Activated CD8-positive, alpha-beta memory T cell treated with anti-CD3 and anti-CD28 coated beads, Interleukin-2, amount 10 ng/mL, durations not matched to agents 7 days and 5 days (primary cell): ENCODE data around the gene LRBA. TPM values are rescaled to one million over a fixed set of nuclear protein-coding genes. Genes with fewer than 3 reads are reported as not detected.

Experiments used
- ATAC-seq: fragments of 150-1000 bp; cut with Tn5 transposase; one replicate; pipeline ENCODE4 v1.10.0; 2021; ENCODE audit warnings: moderate library complexity
- CTCF ChIA-PET: fragments of 350-600 bp; sonication (Branson Sonifier 250); formaldehyde crosslinking; loops from one replicate; lab custom pipeline; 2021; ENCODE audit warnings: antibody characterized with exemption; lab: Charles Lee
- DNase-seq: peaks from one replicate; pipeline ENCODE4 v3.0.0-alpha.2; 2020
- H3K27ac Mint-ChIP-seq: one replicate; pipeline ENCODE4 v1.8.0; 2021; ENCODE audit warnings: mild to moderate bottlenecking, mixed read lengths
- H3K27me3 Mint-ChIP-seq: one replicate; pipeline ENCODE4 v1.8.0; 2021; ENCODE audit warnings: mixed read lengths
- H3K36me3 Mint-ChIP-seq: one replicate; pipeline ENCODE4 v1.8.0; 2021; ENCODE audit warnings: mild to moderate bottlenecking, mixed read lengths
- H3K4me1 Mint-ChIP-seq: one replicate; pipeline ENCODE4 v1.8.0; 2021; ENCODE audit warnings: mixed read lengths
- H3K4me3 Mint-ChIP-seq: one replicate; pipeline ENCODE4 v1.8.0; 2021; ENCODE audit warnings: mild to moderate bottlenecking, moderate library complexity, mixed read lengths
- H3K9me3 Mint-ChIP-seq: one replicate; pipeline ENCODE4 v1.8.0; 2022; ENCODE audit warnings: low read depth, mixed read lengths
- total RNA-seq, 2 experiments: library from RNA; stranded (reverse); gene quantifications; one replicate each; pipeline ENCODE4 v1.2.3, GENCODE V29; 2021

The LRBA gene
- total RNA-seq, 2 experiments from 2014 or later, result 59.2 to 60.2 TPM

DNA sequence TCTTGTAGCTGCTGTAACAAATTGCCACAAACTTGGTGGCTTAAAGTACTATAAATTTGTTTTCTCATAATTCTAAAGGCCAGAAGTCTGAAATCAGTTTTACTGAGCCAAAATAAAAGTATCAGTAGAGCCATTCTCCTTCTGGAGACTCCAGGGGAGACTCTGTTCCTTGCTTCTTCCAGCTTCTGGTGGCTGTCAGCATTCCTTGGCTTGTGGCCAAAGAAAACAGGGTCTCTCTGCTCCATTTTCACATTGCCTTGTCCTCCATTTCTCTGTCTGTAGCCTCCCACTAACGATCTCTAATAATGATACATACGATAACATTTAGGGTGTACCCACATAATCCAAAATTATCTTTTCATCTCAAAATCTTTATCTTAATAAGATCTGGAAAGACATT lies 232.8 kb downstream of the LRBA start:
- H3K9me3 Mint-ChIP-seq, result no peaks in the 10 kb centered on the region
- DNase-seq, result no peak
- H3K27me3 Mint-ChIP-seq, result no peaks in the 10 kb centered on the region
- no peak for ATAC-seq
- CTCF ChIA-PET, result no interaction called here
- H3K36me3 Mint-ChIP-seq, result peaks cover 2% of the 10 kb centered on the region
- no peak overlapping the region for H3K27ac Mint-ChIP-seq
- no peaks in the 10 kb centered on the region for H3K4me1 Mint-ChIP-seq
- no peak overlapping the region for H3K4me3 Mint-ChIP-seq

DNA sequence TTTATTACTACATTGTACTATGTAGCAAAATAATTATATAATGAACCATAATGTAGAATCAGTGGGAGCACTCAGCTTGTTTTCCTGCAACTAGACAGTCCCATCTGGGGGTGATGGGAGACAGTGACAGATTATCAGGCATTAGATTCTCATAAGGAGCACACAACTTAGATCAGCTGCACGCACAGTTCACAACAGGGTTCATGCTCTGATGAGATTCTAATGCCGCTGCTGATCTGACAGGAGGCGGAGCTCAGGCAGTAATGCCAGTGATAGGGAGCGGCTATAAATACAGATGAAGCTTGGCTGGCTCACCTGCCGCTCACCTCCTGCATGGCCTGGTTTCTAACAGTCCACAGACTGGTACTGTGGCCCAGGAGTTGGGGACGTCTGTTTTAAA lies 233.9 kb downstream of the LRBA start:
- H3K4me3 Mint-ChIP-seq, result no peak overlapping the region
- no peaks in the 10 kb centered on the region for H3K27me3 Mint-ChIP-seq
- no peaks in the 10 kb centered on the region for H3K9me3 Mint-ChIP-seq
- H3K27ac Mint-ChIP-seq, result no peak overlapping the region
- DNase-seq (no peak), ATAC-seq (no peak)
- no peaks in the 10 kb centered on the region for H3K4me1 Mint-ChIP-seq
- H3K36me3 Mint-ChIP-seq, result peaks cover 2% of the 10 kb centered on the region
- CTCF ChIA-PET, result no interaction called here

DNA sequence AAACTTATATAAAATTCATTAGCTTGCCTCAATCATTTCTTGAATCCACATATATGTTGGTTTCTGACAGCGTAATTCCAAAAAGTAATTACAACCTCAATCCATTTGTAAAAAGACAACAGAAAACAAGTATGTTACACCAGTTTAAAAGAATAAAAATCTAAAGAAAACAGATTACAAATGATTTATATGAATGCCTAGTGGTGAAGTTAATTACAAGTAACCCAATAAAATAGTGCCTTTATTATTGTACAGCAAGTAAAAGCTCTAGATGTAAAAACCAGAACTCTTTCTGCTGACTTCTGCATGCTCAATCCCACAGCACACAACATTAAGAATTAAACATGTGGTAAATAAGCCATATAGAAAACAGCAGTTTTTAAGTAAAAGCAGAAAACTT lies 235.4 kb downstream of the LRBA start:
- ATAC-seq, result no peak
- H3K36me3 Mint-ChIP-seq, result peaks cover 6% of the 10 kb centered on the region

DNA sequence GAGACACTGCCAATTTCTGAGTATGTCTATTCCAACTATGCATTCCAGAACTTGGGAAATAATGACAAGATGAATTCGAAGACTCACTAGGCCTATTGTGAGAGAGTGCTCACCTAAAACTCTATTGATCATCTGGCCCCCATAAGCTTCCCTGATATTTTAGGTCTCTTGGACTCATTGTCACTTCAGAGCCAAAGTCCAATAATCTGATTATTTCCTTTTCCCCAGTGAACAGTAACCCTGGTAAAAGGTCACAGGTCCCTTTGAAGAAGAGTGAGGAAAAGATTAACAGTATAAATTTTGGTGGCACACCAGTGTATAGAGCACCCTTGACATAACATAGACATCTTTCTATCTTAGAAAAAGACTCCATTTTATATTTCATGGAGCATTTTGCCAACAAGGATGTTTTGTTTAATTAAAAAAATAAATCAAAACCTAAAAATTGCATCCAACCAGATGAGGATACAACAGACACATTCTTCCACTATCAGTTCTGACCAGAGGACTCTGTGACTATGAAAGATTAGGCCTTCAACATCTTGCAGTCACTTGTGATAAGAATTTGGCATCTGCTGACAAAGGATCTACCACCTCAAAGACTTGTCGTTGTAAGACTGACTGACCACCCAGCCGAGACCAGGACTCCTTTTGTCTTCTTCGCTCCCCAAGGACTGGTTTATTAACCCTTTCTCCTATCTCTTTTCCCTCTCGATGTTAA lies 241.2 kb downstream of the LRBA start:
- ATAC-seq (no peak), DNase-seq (no peak)
- no peak overlapping the region for H3K27ac Mint-ChIP-seq
- H3K36me3 Mint-ChIP-seq, result peaks cover 20% of the 10 kb centered on the region
- no peaks in the 10 kb centered on the region for H3K27me3 Mint-ChIP-seq
- H3K9me3 Mint-ChIP-seq, result no peaks in the 10 kb centered on the region
- no peak overlapping the region for H3K4me3 Mint-ChIP-seq
- CTCF ChIA-PET, result no interaction called here
- H3K4me1 Mint-ChIP-seq, result peaks cover 10% of the 10 kb centered on the region

More for the DNA sequence above, 235.4 kb downstream of the LRBA start:
- no peak for DNase-seq
- no peak overlapping the region for H3K4me3 Mint-ChIP-seq
- no peaks in the 10 kb centered on the region for H3K9me3 Mint-ChIP-seq
- no peaks in the 10 kb centered on the region for H3K27me3 Mint-ChIP-seq
- CTCF ChIA-PET, result no interaction called here
- H3K27ac Mint-ChIP-seq, result no peak overlapping the region
- no peaks in the 10 kb centered on the region for H3K4me1 Mint-ChIP-seq

DNA sequence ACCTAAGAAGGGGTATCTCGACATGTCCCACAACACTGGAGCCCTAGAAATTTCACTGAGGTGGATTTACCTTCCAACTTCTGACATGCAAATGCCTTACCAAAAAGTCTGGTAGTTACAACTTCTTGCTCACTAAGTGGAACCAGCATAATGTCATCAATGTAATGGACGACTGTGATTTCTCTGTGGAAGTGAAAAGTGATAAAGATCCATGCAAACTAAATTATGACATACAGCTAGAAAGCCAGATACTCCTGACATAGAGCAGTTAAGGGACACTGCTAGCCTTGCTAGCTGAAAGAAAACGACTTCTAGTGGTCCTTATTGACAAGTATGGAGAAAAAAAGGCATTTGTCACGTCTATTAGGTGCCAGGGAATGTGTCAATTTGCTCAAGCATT lies 242.1 kb downstream of the LRBA start:
- Mint-ChIP-seq H3K4me1 (peaks cover 10% of the 10 kb centered on the region), H3K36me3 (peaks cover 23% of the 10 kb centered on the region), H3K9me3 (no peaks in the 10 kb centered on the region), H3K4me3 (no peak overlapping the region), H3K27ac (no peak overlapping the region), H3K27me3 (no peaks in the 10 kb centered on the region)
- no peak for ATAC-seq
- DNase-seq, result no peak
- CTCF ChIA-PET, result no interaction called here

DNA sequence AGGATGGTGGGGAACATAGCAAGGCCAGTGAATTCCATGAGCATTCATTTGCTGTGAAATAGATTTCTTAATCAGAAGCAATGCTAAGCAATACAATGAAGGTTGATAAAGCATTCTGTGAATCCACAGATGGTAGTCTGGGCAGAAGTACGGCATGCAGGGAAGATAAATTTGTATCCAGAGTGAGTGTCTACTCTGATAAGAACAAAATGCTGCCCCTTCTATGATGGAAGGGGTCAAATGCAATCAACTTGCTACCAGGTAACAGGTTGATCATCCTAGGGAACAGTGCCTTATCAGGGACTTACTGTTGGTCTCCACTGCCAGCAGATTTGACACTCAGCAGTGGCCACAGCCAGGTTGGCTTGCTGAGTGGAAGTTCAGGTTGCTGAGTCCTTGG lies 243.7 kb downstream of the LRBA start:
- H3K36me3 Mint-ChIP-seq, result peaks cover 21% of the 10 kb centered on the region
- ATAC-seq, result no peak
- CTCF ChIA-PET, result no interaction called here

DNA sequence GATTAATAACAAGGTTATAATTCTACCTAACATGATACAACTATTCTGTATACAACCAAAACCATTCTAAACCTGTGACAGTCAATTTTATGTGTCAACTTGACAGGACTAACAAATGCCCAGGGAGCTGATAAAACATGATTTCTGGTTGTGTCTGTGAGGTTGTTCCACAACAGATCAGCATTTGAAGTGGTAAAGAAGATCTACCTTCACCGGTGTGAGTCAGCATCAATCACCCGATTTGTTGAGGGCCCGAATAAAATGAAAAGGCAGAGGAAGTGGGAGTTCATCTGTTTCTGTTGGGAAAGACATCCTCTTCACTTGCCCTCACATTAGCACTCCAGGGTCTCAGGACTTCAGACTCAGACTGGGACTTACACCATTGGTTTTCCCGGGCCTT lies 245.2 kb downstream of the LRBA start:
- Mint-ChIP-seq H3K27me3 (no peaks in the 10 kb centered on the region), H3K4me3 (no peak overlapping the region)
- CTCF ChIA-PET, result no interaction called here

More for the DNA sequence above, 243.7 kb downstream of the LRBA start:
- peaks cover 10% of the 10 kb centered on the region for H3K4me1 Mint-ChIP-seq
- no peaks in the 10 kb centered on the region for H3K9me3 Mint-ChIP-seq
- no peak for DNase-seq
- no peak overlapping the region for H3K27ac Mint-ChIP-seq
- H3K4me3 Mint-ChIP-seq, result no peak overlapping the region
- H3K27me3 Mint-ChIP-seq, result no peaks in the 10 kb centered on the region

DNA sequence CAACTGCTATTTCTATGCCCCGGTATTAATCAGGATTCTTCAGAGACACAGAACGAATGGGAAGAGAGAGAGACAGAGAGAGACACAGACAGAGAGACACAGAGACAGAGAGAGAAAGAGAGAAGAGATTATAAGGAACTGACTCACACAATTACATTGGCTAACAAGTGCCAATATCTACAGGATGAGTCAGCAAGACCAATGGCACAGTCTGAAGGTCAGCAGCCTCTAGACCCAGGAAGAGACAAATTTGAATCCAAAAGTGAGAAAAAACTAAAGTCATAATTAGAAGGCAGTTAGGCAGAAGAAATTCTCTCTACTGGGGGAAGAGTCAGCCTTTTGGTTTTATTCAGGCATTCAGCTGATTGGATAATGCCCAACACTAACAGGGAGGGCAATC lies 245.8 kb downstream of the LRBA start:
- Mint-ChIP-seq H3K4me1 (peaks cover 10% of the 10 kb centered on the region), H3K9me3 (no peaks in the 10 kb centered on the region), H3K27me3 (no peaks in the 10 kb centered on the region), H3K36me3 (peaks cover 20% of the 10 kb centered on the region), H3K27ac (peak overlapping the region; percentile 6), H3K4me3 (no peak overlapping the region)
- DNase-seq, result no peak
- no peak for ATAC-seq
- CTCF ChIA-PET, result no interaction called here

More for the DNA sequence above, 245.2 kb downstream of the LRBA start:
- no peak for DNase-seq
- ATAC-seq, result no peak
- Mint-ChIP-seq H3K36me3 (peaks cover 20% of the 10 kb centered on the region), H3K27ac (no peak overlapping the region), H3K9me3 (no peaks in the 10 kb centered on the region), H3K4me1 (peaks cover 10% of the 10 kb centered on the region)

DNA sequence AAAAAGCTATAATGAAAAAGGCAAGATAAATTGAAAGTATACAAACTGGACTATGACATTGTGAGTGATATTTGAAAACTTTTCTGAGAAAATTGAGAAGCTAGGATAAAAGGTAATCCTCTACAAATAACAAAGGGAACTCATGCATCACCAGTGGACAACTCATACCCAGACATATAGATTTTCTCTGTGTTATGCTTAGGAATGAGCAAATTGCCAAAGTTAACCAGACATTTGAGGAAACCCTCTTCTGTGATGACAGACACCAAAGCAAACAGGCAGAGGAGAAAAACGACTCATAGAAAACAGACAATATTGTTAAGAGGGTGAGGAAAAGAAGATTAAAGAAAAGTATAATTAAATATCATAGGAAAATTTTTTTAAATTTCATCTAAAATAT lies 246.6 kb downstream of the LRBA start:
- ATAC-seq (no peak), DNase-seq (no peak)
- CTCF ChIA-PET, result no interaction called here
- H3K4me1 Mint-ChIP-seq, result peaks cover 10% of the 10 kb centered on the region
- H3K27me3 Mint-ChIP-seq, result no peaks in the 10 kb centered on the region
- no peak overlapping the region for H3K27ac Mint-ChIP-seq
- no peaks in the 10 kb centered on the region for H3K9me3 Mint-ChIP-seq
- H3K4me3 Mint-ChIP-seq, result no peak overlapping the region
- peaks cover 20% of the 10 kb centered on the region for H3K36me3 Mint-ChIP-seq

DNA sequence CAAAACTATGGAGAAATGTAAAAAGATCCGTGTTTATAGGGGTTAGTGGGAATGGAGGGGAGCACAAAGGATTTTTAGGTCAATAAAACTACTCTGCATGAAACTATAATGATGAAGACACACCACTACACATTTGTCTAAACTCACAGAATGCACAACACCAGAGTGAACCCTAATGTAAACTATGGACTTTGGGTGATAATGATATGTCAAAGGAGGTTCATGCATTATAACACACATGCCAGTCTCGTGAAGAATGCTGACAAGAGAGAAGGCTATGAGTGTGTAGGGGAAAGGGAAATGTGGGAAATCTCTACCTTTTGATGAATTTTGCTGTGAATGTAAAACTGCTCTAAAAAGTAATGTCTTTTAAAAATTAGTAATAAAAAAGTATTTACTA lies 249.9 kb downstream of the LRBA start:
- no peak for DNase-seq
- ATAC-seq, result no peak
- Mint-ChIP-seq H3K36me3 (peaks cover 27% of the 10 kb centered on the region), H3K27ac (no peak overlapping the region), H3K9me3 (no peaks in the 10 kb centered on the region), H3K27me3 (no peaks in the 10 kb centered on the region), H3K4me1 (peaks cover 10% of the 10 kb centered on the region), H3K4me3 (no peak overlapping the region)
- CTCF ChIA-PET, result no interaction called here

DNA sequence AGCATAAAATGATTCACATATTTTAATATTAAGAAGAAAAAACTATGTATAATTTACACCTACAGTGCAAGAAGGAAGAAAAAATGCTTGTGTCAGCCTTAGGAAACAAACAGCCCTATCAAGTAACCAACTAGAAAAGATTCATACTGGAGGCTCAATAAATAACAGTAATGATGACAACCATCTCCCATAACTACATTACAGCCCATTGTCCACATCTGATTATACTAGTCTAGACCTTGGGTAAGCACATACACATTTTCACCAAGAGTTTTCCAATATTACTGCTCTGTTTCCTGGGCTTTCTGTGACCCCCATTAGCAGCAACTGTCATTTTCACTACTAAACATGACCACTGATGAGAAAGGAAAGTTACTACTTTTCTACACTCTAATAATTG lies 263.4 kb downstream of the LRBA start:
- H3K4me3 Mint-ChIP-seq, result no peak overlapping the region
- H3K4me1 Mint-ChIP-seq, result no peaks in the 10 kb centered on the region
- peaks cover 14% of the 10 kb centered on the region for H3K36me3 Mint-ChIP-seq
- no peaks in the 10 kb centered on the region for H3K9me3 Mint-ChIP-seq
- ATAC-seq (no peak), DNase-seq (no peak)
- H3K27ac Mint-ChIP-seq, result no peak overlapping the region
- CTCF ChIA-PET, result no interaction called here
- no peaks in the 10 kb centered on the region for H3K27me3 Mint-ChIP-seq

DNA sequence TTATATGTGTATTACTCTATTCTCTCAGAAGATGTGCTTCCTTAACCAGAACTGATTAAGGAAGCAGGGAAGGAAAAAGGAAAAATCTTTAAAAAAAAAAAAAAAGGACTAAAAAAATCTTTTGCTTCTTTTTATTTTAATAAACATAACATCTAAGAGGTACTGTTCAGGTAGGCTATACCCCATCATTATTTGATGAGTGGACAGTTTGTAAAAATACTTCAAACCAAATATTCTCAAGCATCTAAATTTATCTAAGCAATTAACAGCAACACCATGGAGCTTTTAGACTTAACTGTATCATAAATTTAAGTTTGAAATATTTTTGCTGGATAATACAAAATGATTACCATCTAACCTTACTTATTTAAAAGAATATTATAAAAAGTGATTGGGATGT lies 264.3 kb downstream of the LRBA start:
- no peak for DNase-seq
- H3K27me3 Mint-ChIP-seq, result no peaks in the 10 kb centered on the region
- H3K4me1 Mint-ChIP-seq, result no peaks in the 10 kb centered on the region
- no peak overlapping the region for H3K4me3 Mint-ChIP-seq
- CTCF ChIA-PET, result no interaction called here
- peaks cover 16% of the 10 kb centered on the region for H3K36me3 Mint-ChIP-seq
- H3K27ac Mint-ChIP-seq, result no peak overlapping the region
- no peaks in the 10 kb centered on the region for H3K9me3 Mint-ChIP-seq
- ATAC-seq, result no peak

DNA sequence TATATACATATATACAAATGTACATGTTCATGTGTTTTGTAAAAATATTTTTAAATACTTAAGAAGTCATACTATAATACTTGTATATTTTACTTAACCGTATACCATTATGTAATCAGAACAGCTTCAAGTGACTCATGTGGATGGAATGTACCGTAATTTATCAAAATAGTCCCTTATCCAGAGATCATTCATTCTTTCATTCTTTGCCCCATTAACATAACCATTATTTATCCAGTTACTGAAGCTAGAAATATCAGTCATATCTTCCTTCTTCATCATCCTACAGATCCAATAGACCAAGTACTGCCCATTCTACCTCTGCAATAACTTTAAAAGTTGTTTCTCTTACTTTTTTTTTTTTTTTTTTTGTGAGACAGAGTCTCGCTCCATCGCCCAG lies 268.9 kb downstream of the LRBA start:
- H3K27me3 Mint-ChIP-seq, result no peaks in the 10 kb centered on the region
- no peaks in the 10 kb centered on the region for H3K9me3 Mint-ChIP-seq
- peaks cover 17% of the 10 kb centered on the region for H3K36me3 Mint-ChIP-seq
- ATAC-seq (no peak), DNase-seq (no peak)
- no peak overlapping the region for H3K4me3 Mint-ChIP-seq
- H3K27ac Mint-ChIP-seq, result no peak overlapping the region
- CTCF ChIA-PET, result interaction anchor here (0.7 kb wide), 1 partner anchor 742 kb away, joined by 3 read pairs; no protein-coding TSS in a partner anchor
- no peaks in the 10 kb centered on the region for H3K4me1 Mint-ChIP-seq

DNA sequence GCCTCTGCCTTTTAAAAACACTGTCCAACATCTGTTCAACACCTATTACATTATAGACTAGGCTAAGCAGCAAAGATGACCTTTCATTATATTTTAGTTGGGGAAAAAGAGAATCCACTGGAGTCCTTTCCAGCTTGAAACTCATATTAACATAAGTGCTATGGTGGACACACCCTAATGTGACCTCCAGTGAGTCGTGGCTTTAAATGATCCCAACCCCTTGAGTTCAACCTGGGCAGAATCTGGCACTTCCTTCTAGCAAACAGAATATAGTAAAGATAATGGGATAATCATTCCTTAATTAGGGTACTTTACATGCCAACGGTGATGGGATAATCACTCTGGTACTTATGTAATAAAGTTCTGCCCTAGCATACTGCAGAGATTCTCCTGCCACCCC lies 270.5 kb downstream of the LRBA start:
- DNase-seq (no peak), ATAC-seq (no peak)
- H3K4me1 Mint-ChIP-seq, result no peaks in the 10 kb centered on the region
- CTCF ChIA-PET, result no interaction called here
- H3K36me3 Mint-ChIP-seq, result peaks cover 25% of the 10 kb centered on the region
- H3K27me3 Mint-ChIP-seq, result no peaks in the 10 kb centered on the region
- H3K27ac Mint-ChIP-seq, result no peak overlapping the region
- H3K9me3 Mint-ChIP-seq, result no peaks in the 10 kb centered on the region
- H3K4me3 Mint-ChIP-seq, result no peak overlapping the region
